Stimulated activated naive CD8-positive, alpha-beta T cell treated with anti-CD3 and anti-CD28 coated beads, Interleukin-15, Interleukin-2, amounts not matched to agents 100 U/mL and 50 U/mL, for 24 hours (primary cell): ENCODE measurements around the gene OR52I2.

Source experiments
- ATAC-seq: fragments of 150-1000 bp; cut with Tn5 transposase; one replicate; pipeline ENCODE4 v1.10.0; 2021
- DNase-seq: peaks from one replicate; pipeline ENCODE4 v3.0.0; 2021

The OR52I2 gene

GRCh38 chr11:4581443-4581842, at the start of gene OR52I2:
Gene OR52I2, plus strand, starts transcription at chr11:4581743.
- ATAC-seq (no peak), DNase-seq (no peak)

- peak; percentile 63 for ATAC-seq
- peak; percentile 38 for DNase-seq
These were observed 41.8 kb upstream of the OR52I2 start for GRCh38 chr11:4539603-4540219.

GRCh38 chr11:4541071-4541470, 40.5 kb upstream of the OR52I2 start:
- DNase-seq (no peak), ATAC-seq (no peak)

- DNase-seq (no peak), ATAC-seq (no peak)
These were observed 38.0 kb upstream of the OR52I2 start for GRCh38 chr11:4543561-4543960.

DNA sequence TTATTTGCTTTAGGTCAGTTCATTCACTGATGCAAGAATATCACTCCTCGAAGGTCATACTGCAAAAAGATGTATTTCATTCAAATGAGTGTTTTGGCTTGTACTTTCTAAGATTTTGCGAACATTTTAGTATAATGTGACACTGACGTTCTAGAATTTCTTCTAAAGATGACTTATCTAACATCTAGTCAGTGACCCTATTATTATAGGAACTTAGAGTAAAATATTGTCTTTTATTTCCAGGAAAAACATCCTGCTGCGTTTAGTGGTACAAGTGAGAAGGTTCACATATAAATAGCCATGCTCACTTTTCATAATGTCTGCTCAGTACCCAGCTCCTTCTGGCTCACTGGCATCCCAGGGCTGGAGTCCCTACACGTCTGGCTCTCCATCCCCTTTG, 36.7 kb upstream of the OR52I2 start, which contains the start of gene OR52M1:
Gene OR52M1 (plus strand): TSS at position 301 of the 400 bp plus-strand sequence. CDS start 0 bp downstream, at position 301.
- DNase-seq (no peak), ATAC-seq (no peak)

- ATAC-seq (no peak), DNase-seq (no peak)
These were observed 34.7 kb upstream of the OR52I2 start for GRCh38 chr11:4546878-4547277.

GRCh38 chr11:4547416-4547815, 34.1 kb upstream of the OR52I2 start:
- DNase-seq (no peak), ATAC-seq (no peak)

- no peak for ATAC-seq
- DNase-seq = no peak
These were observed 30.1 kb upstream of the OR52I2 start for GRCh38 chr11:4551346-4551979.

DNA sequence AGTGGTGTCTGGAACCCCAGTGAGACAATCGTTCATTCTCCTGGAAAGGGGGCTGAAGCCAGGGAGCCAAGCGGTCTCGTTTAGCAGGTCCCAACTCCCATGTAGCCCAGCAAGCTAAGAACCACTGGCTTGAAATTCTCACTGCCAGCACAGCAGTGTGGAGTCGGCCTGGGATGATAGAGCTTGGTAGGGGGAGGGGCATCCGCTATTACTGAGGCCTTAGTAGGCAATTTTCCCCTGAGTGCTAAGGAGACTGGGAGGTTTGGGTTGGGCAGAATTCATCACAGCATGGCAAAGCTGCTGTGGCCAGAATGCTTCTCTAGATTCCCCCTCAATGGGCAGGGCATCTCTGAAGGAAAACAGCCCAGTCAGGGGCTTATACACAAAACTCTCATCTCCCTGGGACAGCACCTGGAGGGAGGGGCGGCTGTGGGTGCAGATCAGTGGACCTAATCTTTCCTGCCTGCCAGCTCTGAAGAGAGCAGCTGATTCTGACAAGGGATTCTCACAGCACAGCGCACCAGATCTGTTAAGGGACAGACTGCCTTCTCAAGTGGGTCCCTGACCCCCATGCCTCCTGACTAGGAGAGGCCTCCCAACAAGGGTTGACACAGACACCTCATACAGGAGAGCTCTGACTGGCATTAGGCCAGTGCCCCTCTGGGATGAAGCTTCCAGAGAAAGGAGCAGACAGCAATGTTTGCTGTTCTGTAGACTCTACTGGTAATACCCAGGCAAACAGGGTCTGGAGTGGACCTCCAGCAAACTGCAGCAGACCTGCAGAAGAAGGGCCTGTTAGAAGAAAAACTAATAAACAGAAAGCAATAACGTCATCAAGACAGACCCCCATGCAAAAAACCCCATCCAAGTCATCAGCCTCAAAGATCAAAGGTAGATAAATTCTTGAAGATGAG, 21.8 kb upstream of the OR52I2 start:
- ATAC-seq (no peak), DNase-seq (no peak)

- no peak for DNase-seq
- no peak for ATAC-seq
These were observed 21.1 kb upstream of the OR52I2 start for GRCh38 chr11:4560467-4560866.

DNA sequence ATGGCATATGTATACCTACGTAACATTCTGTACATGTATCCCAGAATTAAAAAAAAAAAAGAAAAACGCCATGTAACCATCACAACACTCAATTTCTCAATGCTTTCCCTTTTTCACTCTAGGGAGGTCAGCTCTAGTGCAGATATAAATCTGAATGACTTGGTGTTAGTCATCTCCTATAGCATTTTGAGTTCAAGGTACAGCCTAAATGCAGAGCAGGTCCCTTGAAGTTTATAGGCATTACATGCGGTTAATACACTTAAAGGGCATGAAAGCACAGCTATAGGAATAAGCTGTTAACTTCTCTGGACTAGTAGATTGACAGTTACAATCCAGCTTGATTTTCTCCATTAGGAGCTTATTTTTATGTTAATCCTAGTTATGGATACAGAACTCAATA, 16.2 kb upstream of the OR52I2 start:
- ATAC-seq = no peak
- no peak for DNase-seq

DNA sequence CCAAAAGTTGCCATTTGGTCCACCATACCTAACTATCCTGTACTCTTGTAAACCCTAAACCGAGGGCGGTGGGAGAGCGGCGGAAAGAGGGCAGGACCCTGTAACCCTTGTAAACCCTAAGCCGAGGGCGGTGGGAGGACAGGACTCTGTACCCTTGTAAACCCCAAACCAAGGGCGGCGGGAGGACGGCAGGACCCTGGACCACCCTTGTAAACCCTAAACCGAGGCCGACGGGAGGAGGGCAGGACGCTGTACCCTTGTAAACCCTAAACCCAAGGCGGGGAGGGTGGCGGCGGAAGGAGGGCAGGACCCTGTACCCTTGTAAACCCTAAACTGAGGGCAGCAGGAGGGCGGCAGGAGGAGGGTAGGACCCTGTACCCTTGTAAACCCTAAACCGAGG, 12.5 kb upstream of the OR52I2 start:
- no peak for ATAC-seq

DNA sequence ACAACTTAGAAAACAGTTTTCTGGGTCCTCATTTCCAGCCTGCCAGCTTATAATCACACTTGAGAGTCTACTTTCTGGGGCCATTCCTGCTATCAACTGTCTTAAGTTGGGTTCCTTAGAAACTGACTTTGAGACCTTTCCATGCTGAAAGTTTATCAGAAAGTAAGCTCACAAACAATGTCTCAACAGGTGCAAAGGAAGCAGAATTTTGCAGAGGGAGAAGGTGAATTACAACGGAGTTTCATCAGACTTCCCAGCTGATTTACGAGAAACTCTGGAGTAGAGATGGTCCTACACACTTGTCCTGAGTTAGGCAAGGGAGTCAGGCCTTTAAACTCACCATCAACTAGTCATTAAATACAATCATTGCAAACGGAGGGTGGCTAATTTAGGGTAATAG, 4.7 kb upstream of the OR52I2 start:
- ATAC-seq = no peak
- no peak for DNase-seq

More for the DNA sequence above, 12.5 kb upstream of the OR52I2 start:
- no peak for DNase-seq

GRCh38 chr11:4577761-4578160, 3.8 kb upstream of the OR52I2 start:
- ATAC-seq (no peak), DNase-seq (no peak)

DNA sequence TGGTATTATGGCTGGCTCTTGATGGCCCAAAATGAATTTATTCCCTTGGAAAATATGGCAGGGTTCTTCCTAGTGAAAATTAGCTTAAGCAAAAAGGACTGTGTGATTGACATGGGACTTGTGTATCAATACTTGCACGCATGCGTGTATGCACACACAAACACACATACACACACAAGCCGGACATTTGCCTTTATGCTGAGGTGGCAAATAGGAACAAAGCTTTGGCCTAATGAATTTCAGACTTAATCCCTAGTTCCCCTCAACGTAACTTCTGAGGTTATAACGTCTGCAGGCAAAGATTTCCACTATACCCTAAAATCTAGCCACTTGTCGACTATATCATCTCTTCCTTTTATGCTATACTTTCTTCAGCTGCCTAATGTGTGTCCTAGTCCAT, 2.9 kb upstream of the OR52I2 start:
- no peak for ATAC-seq
- no peak for DNase-seq

DNA sequence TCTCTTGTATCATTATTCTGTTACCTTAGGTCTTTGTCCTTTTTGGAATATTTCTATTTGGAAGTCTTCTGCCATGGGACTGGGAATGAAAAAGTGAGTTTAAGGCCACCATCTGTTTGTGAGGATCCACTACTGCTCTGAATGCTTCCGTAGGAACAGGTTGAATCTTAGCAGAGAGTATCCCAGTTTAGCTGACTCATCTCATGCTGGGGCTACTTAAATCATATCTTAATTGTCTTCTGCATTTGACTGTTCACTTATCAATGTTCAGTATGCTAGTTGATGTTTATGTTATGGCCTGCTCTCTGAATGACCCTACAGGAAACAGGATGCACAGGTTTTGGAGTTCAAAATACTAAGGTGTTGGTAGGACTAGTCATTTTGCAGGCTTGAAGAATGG, 1.4 kb upstream of the OR52I2 start:
- ATAC-seq (no peak), DNase-seq (no peak)

GRCh38 chr11:4589017-4589416, 7.5 kb downstream of the OR52I2 start:
- ATAC-seq (no peak), DNase-seq (no peak)

- DNase-seq = no peak
These were observed 12.2 kb downstream of the OR52I2 start, which contains the start of gene OR52I1 for GRCh38 chr11:4593739-4594138. Gene OR52I1, plus strand, starts transcription at chr11:4594039. Its CDS starts 0 bp downstream, at chr11:4594039.

GRCh38 chr11:4605057-4605456, 23.5 kb downstream of the OR52I2 start:
- ATAC-seq (no peak), DNase-seq (no peak)

More at GRCh38 chr11:4593739-4594138, 12.2 kb downstream of the OR52I2 start, which contains the start of gene OR52I1:
- no peak for ATAC-seq

GRCh38 chr11:4606231-4607015, 24.9 kb downstream of the OR52I2 start:
- ATAC-seq (no peak), DNase-seq (no peak)

DNA sequence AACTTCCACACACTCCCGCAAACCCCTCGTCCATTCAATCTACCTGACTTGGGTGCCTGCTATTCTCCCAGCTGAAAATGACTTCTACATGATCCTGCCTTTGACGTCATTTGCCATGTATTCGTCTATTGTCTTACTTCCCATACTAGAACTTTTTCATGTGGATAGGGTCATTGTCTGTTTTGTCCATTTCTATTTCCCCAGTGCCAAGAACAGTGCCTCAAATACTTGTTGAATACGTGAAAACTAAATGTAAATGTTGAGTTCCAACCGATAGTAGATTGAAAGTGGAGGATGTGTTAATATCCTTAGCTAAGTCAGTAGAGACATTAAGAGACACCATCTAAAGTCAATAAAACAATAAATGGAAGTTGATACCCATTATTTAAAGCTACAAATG, 25.6 kb downstream of the OR52I2 start:
- ATAC-seq (no peak), DNase-seq (no peak)
